Midbrain (tissue), 1 donor: ENCODE data around the gene BAAT.
"Not testable (repeated sequence)": the region's sequence is repeated elsewhere in the genome, so short reads cannot be mapped to it uniquely, and the experiment has no call there.

Experiments
- DNase-seq: peaks from one replicate; lab custom pipeline; 2025; lab: John Stamatoyannopoulos, UW

Gene BAAT

DNA sequence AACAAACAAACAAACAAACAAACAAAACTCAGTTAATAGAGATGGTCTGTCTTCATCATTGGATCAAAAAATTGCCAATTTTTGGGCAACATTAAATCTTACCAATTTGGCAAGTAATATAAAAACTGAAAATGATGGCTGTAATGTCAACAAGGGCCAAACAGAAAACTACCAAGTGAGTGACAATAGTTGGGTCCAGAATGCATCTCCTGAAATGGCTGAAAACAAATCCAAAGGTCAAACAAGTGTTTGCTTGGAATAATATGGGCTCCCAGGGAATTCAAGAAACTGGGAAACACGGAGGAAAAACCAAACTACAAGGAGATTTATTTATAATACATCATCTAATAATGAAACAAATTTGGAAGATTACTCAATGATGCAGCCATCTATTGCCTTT, 25.1 kb downstream of the BAAT start:
- no peak for DNase-seq

DNA sequence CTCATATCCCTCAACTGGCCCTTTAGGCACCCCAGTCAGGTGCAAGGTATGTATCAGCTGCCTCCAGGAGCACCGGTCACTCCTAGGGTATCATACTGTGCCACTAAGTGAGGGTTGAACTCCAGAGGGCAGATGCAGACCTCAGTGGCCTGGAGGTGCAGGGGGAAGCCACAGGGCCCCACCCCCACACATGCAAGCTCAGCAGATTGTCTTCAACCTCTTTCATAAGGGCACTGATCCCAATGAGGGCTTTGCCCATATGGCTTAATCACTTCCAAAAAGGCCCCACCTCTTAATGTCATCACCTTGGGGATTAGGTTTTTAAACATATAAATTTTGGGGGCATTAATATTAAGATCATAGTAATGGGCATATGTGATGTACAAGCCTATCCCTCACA, 28.2 kb downstream of the BAAT start:
- DNase-seq, result no peak

DNA sequence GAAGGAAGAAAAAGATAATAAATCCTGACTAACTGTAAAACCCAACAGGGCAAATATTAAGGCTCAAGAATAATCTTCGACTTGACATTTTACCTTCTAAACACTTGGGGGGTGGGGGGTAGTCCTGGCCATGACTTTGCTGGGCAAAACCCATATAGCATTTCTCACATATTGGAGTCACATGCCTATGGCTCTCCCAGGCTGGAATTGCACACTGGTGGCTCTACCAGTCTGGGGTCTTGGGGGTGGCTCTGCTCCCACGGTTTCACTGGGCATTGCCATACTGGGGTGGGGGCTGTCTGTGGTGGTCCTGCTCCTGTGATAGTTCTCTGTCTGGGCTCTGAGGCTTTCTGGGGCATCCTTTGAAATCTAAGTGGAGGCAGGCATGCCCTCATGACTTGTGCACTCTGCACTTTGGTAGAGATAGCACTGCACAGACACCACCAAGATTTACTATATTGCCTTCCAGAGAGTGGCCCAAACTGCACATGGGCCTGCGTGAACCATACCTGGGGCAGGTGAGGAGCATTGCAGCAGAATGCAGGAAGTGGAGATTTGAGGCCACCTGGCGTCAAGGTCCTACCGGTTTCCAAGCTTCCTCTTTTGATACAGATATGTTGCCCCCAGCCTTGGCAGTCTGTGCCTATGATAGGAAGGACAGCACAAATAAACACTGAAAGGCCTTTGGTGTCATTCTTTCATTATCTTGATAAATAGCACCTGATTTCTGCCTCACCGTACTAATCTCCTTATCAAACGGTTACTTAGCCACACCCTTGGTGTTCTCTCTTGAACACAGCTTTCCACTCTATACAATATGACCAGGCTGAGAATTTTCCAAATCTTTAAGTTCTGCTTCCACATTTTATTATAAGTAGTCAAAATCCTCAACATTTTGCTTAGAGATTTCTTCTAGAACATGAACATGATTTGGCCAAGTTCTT, 29.8 kb downstream of the BAAT start:
- no peak for DNase-seq

DNA sequence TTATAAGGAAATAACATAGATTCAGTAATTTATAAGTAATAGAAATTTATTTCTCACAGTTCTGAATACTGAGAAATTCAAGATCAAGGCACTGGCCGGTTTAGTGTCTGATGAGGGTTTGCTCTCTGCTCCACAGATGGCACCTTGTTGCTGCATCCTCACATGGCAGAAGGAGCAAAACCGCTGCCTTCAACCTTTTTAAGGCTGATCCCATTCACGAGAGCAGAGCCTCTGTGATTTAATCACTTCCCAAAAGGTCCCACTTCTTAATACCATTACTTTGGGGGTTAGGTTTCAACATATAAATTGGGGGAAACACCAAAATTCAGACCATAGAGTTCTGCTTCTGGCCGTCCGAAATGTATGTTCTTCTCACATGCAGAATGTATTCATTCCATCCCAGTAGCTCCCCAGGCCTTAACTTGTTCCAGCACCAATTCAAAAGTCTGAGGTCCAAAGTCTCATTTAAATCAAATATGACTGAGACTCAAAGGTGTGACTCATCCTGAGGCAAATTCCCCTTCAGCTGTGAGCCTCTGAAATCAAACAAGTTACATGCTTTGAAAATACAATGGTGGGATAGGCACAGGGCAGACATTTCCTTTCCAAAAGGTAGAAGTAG, 30.6 kb downstream of the BAAT start:
- no peak for DNase-seq

DNA sequence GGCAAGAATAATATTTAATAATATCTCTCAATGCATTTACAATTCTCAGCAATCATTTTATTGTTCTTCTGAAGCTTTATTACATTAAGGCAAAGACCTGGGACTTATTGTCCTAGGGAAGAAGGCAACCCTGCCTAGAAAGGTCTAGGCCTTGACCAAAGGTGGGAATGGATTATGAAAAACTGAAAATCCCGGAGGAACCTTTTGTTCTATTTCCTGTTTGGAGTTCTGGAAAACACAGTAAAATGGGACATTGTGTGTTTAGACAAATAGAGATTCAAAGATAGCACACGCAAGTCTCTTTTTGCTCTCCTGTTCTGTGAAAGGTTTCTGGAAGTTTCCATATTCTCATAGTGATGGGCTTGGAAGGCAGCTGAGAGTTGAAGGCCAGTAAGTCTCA, 31.1 kb downstream of the BAAT start:
- no peak for DNase-seq

DNA sequence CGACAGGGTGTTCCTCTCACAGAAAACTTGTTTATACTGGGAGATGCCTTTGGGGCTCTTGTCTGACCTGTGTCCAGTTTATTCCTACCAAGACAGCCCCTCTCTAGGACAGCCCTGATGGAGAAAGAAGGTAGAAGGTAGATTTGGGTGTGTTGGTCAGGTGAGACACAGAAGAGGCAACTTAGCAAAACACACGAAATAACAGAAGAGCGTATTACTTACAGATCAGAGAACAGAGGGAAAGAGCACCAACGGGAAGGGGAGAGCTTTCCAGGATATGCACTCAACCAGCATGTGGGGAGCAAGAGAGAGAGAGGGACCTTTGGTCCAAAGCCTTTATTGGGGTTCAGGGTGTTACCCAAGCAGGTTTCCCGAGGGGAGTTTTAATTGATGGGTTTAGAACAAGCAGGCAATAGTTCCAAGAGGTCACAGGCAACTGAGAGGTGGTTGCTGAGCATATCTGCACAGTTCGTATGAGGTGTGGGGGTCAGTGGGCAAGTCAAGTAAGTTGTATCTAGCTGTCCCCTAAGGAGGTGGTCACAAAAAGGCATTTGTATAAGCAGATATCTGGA, 31.8 kb downstream of the BAAT start:
- DNase-seq, result no peak

DNA sequence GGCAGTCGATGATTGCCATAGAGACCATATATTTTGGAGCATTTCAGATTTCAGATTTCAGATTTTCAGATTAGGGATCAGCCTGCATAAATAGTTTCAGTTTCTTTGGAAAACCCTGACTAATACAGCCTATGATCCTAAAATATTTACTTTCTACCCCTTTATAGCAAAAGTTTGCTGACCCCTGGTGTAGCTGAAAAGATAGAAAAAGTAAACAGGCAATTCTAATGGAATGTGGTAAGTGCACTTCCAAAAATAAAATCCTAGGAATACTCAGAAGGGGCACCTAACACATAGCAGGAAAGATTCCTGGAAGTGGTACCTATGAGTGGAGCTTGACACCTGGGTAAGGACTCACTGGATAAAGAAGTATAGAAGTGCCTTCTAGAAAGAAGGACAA, 34.5 kb downstream of the BAAT start:
- DNase-seq, result no peak

DNA sequence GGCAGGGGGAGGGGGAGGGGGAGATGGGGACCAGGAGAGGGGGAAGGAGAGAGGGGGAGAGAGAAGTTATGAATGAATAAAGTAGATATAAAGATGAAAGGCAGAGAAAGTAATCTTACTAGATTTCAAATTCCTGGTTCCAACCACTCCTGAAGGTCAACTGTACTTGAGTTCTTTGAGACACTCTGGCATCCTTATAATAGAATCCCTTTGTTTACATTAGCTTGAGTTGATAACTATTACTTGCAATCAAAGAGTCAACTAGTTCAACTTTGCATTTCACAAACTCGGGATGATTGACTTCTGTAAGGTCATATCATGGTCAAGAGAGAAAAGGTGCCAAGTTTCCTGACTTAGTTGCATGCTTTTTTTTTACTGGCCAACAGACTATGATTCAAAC, 42.2 kb downstream of the BAAT start:
- no peak for DNase-seq

DNA sequence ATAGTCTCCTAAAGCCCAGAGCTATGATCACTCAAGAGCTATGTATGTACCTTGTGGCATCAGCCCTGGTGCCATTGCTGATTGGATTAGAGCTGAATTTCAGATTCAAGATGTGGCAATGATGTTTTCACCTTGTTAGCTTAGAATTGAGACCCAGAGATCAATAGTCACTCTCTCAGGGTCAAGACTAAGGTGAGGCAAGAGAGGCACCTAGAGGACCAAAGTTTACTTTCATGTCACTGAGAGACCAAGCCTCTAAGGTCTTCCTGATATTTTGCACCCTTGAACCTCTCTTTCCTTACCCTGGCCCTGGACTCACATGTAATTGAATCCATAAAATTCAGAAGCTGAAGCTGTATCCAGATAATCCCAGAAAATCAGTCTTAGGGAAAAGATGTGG, 42.8 kb downstream of the BAAT start:
- no peak for DNase-seq

DNA sequence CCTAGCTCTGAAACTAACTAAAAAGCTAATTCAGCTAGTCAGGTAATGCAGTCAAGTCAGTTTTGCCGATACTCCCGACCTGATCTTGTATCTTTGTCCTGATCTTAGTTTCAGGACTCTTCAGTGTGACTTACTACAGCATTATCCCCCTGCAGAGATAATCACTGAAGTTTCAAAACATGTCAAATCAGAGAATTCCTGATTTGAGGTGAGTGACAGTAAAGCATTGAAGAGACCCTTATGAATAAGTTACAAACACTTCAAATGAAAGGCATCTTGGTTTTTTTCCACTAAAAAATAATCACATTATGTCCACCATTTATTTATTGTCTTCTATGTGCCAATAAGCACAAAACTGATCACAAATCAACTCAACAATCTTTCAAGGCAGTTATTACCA, 47.6 kb downstream of the BAAT start:
- DNase-seq, result no peak

DNA sequence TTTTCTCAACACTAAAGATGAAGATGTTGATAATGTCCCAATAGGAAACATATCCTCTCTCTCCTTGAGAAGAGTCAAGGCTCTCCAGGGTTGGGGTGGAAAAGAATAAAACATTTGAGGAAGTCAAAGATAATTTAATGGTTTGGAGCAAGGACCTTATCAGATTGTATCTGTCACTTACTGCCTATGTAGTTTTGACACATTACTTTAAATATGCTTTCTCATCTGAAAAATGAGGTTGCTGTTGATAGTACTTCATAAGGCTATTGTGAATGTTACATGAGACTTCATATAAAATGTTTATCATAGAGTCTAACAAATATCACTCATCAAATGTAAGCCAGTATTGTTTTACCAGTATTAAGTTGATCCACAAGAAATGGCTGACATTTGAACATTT, 48.7 kb downstream of the BAAT start:
- DNase-seq, result no peak

DNA sequence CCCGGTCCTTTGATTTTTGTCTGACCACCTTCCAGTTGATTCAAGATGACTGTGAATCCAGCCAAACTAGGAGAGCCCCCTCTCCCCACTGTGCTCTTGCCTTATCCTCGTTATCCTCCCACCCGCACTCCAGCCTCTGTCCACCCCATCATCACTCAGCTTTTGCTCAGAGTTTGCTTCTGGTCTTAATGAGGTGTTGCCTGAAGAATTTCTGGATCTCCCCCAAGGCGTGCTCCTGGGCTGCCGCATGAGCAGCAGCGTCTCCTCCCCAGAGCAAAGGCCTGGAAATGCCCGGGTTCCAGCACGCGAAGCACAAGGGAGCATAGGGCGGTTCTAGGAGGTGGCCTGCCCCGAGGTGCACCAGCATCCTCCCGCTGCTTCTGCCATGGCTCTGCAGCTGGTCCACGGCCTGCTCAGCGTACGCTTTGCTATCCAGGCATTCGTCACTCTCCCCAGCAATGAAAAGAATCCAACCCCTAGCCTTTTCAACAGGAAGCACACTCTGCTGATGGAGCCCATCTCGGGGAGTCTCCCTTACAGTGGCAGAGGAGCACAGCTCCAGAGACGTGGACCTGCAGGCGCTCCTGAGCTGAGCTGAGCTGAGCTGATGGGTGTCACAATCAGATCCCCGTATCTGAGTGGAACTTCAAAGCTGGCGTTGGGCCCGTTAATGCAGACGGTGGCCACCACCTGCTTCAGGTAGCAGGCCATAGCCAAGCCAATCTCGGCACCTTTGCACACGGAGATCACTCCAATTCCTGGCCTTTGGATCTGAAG, 50.7 kb downstream of the BAAT start:
- no peak for DNase-seq

DNA sequence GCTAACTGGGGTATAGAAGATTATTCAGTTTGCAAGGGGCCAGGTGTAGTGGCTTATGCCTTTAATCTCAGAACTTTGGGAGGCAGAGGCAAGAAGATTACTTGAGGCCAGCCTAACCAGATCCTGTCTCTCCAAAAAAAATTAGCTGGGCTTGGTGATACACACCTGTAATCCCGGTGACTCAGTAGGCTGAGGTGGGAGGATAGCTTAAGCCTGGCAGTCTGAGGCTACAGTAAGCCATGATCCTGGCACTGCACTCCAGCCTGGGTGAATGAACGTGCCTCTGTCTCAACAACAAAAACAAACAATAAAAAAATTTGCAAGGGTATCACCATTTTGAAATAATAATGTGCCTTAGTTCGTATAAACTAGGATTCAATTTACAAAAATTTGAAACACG, 51.3 kb downstream of the BAAT start:
- no peak for DNase-seq

DNA sequence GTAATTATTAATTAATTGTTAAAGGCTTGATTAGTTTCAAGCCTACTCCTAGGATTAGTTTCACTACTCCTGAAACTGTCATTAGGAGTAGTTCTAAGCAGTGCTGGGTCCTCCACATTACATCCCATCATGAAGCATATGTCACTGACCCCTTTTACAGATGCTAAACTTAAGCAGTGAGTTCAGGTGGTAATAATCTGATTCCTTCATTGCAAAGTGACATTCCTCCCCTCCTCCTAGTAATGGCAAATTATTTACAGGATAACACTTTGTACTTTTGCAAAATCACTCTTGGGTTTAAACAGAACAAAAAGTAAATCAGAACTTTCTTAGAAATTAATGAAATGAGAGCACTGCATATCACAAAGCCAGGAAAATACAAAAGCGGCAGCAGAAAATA, 52.4 kb downstream of the BAAT start:
- DNase-seq, result no peak

DNA sequence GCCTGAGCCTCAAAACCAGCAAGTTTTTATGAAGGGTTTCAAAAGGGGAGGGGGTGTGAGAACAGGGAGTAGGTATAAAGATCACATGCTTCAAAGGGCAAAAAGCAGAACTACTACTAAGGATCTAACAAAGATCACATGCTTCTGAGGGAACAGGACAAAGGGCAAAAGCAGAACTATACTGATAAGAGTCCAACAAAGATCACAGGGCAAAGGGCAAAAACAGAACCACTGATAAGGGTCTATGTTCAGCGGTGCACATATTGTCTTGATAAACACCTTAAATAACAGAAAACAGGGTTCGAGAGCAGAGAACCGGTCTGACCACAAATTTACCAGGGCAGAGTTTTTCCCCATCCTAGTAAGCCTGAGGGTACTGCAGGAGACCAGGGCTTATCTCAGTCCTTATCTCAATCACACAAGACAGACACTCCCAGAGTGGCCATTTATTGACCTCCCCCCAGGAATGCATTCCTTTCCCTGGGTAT, 57.3 kb downstream of the BAAT start:
- not testable (repeated sequence) for DNase-seq

DNA sequence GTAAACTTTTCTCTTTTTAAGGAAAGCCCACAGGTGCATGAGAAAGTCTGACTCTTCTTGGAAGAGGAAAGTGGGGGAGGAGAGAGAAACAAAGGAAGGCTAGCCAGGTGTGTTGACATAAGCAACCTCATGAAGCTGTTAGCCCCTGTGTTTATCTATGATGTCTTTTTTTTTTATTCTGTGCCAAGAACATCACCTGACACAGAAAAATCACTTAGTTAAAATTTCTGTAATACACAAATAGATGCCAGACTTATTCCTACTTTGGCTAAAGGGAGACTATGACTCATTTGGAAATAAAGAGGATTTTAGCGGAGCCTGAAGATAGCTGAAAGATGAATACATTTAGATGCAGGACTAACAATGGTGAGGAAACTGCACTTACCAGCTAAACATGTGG, 58.3 kb downstream of the BAAT start:
- no peak for DNase-seq

DNA sequence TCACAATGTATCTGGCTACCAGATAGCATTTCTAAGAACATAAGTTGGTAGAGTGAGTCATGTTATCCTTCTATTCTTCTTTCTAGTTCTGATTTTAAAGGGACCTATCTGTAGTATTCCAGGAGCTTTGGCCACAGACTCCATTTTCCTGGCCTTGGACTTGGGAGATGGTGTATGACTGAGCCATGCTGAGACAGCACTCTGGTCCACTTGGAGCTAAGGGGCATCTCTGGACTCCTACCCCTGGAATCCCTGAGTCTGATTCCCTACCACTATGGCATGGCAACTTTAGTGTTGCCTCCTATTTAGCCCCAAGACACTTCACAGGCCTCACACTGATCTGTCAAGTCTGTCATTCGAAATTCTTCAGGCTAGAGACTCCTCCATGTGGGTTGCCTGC, 58.8 kb downstream of the BAAT start:
- no peak for DNase-seq

DNA sequence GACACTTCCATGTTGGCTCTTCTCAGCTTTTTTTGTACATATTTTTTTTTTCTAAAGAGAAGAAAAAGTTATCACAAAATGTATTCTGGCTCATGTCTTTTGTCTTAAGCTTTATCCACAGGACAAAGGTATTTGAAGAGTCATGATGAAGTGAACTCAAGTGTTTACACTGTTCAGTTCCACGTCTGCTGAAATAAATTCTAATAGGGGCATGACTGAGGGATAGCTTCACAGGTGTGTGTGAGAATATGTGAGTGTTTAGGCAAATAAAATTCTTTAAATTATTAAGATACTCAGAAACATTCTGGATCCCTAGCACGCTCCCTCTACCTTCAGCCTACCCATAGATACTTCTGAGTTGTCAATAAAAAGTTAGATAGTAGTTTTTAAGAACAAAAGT, 59.8 kb downstream of the BAAT start:
- DNase-seq, result no peak

DNA sequence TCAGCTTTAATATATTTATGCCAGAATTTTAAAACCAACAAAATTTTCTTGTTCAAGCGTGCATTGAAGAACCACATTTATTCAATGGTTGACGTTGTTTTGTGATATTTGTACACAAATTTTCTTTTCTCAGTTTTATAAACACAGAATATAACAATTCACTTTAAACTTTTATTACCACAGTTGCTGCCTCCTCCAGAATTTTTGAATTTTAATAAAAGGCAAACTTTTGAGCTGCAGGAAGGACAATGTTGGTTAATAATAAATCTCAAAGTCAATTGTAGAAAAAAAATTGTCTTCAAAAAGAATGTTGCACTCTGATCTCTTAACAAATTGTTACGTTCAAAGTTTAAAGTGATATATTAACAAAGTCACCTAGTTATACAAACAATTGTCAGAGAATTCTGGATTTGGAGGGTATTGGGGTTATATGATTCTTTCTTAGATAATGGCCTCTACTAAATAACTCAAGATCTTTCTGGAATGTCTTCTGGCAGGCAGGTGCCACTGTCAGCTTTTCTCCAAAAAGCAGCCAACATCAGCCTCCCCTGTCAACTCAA, 60.5 kb downstream of the BAAT start:
- no peak for DNase-seq

DNA sequence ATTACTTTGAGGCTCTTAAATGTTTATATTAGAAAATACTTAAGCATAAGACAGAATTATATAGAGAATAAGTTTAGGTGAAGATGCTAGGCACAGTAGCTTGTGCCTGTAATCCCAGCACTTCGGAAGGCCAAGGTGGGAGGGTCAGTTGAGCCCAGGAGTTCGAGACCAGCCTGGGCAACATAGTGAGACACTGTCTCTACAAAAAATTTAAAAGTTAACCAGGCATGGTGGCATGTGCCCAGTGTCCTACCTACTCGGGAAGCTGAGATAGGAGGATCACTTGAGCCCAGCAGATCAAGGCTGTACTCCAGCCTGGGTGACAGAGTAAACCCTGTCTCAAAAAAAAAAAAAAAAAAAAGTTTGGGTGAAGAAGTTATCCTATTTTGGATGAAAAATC, 61.7 kb downstream of the BAAT start:
- no peak for DNase-seq

DNA sequence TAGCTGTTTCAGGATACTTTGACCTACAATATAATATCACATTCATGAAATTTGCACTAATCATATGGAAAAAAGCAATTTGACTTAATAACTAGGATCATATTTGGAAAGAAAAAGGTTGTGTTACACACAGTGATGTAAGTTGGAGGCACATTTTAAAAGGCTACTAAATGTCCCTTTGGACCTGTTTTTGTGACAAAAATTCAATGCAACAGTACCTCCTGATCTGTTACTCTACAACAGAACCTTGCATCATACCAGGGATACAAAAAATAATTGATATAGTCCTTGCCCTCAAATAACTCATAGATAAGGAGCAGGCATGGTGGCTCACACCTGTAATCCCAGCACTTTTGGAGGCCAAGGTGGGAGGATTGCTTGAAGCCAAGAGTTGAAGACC, 67.1 kb downstream of the BAAT start:
- no peak for DNase-seq

DNA sequence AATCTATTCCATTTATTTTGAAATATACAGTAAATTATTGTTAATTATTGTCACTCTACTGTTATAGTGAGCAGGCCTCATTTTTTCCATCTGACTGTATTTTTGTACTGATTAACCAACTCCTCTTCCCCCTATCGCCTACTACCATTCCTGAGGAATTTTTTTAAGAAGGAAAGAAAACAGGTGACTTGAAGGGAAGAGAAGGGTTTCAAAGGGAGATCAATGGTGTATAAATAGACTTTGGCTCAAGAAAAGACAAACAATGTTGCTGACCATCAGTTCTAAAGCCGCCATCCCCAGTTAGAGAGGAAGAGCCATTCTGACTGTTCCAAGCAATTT, 69.7 kb downstream of the BAAT start:
- DNase-seq, result no peak
